OCI-LY3 (cell line): ENCODE data around the gene PLD4.

ENCODE experiments used
- H2AFZ ChIP-seq: fragments of 200-600, 300-600 bp; shearing (Covaris generic); 2 replicates; pipeline ENCODE4 v1.6.0; 2014; ENCODE audit warnings: antibody characterized with exemption, low read depth, low read length
- H3K27ac ChIP-seq: fragments of 200-600, 300-600 bp; sonication (generic); 2 replicates; pipeline ENCODE4 v1.5.1; 2014; ENCODE audit warnings: mild to moderate bottlenecking, low read length, moderate library complexity, mixed read lengths
- H3K27me3 ChIP-seq: fragments of 200-600, 300-600 bp; sonication (generic); 2 replicates; pipeline ENCODE4 v1.6.1; 2014; ENCODE audit warnings: low read depth, low read length, mixed read lengths
- H3K36me3 ChIP-seq: fragments of 200-600, 300-600 bp; sonication (generic); replicated peaks from 2 replicates; pipeline ENCODE3; 2014; ENCODE audit warnings: low read depth, low read length, mixed read lengths
- H3K4me1 ChIP-seq: fragments of 300-600, 200-600 bp; sonication (generic); 2 replicates; pipeline ENCODE4 v1.6.1; 2014; ENCODE audit warnings: low read length, mixed read lengths
- H3K4me2 ChIP-seq: fragments of 200-600, 300-600 bp; sonication (generic); 2 replicates; pipeline ENCODE4 v1.6.1; 2014; ENCODE audit warnings: low read length, mixed read lengths
- H3K4me3 ChIP-seq: fragments of 300-600, 200-600 bp; sonication (generic); 2 replicates; pipeline ENCODE4 v1.5.1; 2014; ENCODE audit warnings: antibody characterized with exemption, mild to moderate bottlenecking, low read length, moderate library complexity
- H3K79me2 ChIP-seq: fragments of 300-600, 200-600 bp; shearing (Covaris generic); 2 replicates; pipeline ENCODE4 v1.6.1; 2014; ENCODE audit warnings: mild to moderate bottlenecking, low read length, mixed read lengths
- H3K9ac ChIP-seq: fragments of 300-600, 200-600 bp; shearing (Covaris generic); 2 replicates; pipeline ENCODE4 v1.6.0; 2014; ENCODE audit warnings: mild to moderate bottlenecking, low read length, moderate library complexity
- H3K9me3 ChIP-seq: fragments of 200-600, 300-600 bp; shearing (Covaris generic); 2 replicates; pipeline ENCODE4 v1.6.1; 2014; ENCODE audit warnings: low read length, mixed read lengths; ENCODE audit not compliant: insufficient read depth
- H4K20me1 ChIP-seq: fragments of 200-600, 300-600 bp; sonication (generic); 2 replicates; pipeline ENCODE4 v1.6.1; 2016; ENCODE audit warnings: low read length, mixed read lengths; ENCODE audit not compliant: insufficient read depth
- CTCF ChIP-seq: fragments of 200-600, 300-600 bp; sonication (generic); IDR thresholded peaks from 2 replicates; pipeline ENCODE4 v1.5.1; 2014; ENCODE audit warnings: antibody characterized with exemption, low read length, low read depth
- EZH2phosphoT487 ChIP-seq: fragments of 200-600 bp; shearing (Covaris generic); IDR thresholded peaks from 2 replicates; pipeline ENCODE4 v1.6.1; 2018; ENCODE audit warnings: antibody characterized with exemption, mixed run types, low read depth

PLD4 gene

GRCh38 chr14:104968541-104969401 is 44.1 kb downstream of the PLD4 start:
- no peak for TF ChIP-seq EZH2phosphoT487
- TF ChIP-seq CTCF = no peak
- no peaks in the 10 kb centered on the region for H3K36me3 ChIP-seq
- H2AFZ ChIP-seq = no peak overlapping the region
- no peaks in the 10 kb centered on the region for H3K79me2 ChIP-seq
- H3K27ac ChIP-seq = no peak overlapping the region
- H3K9me3 ChIP-seq = no peaks in the 10 kb centered on the region
- H3K9ac ChIP-seq = no peak overlapping the region
- H3K4me3 ChIP-seq = no peak overlapping the region
- H4K20me1 ChIP-seq = no peaks in the 10 kb centered on the region
- no peak overlapping the region for H3K4me2 ChIP-seq
- peaks cover 7% of the 10 kb centered on the region; the same call in 1 of the 2 replicates for H3K4me1 ChIP-seq
- peaks cover 16% of the 10 kb centered on the region for H3K27me3 ChIP-seq

- no peaks in the 10 kb centered on the region for H4K20me1 ChIP-seq
- H3K79me2 ChIP-seq = no peaks in the 10 kb centered on the region
- H3K27ac ChIP-seq = no peak overlapping the region
- no peak overlapping the region for H3K4me3 ChIP-seq
- no peak overlapping the region for H3K9ac ChIP-seq
- H3K36me3 ChIP-seq = no peaks in the 10 kb centered on the region
- no peak overlapping the region for H3K4me2 ChIP-seq
- H3K4me1 ChIP-seq = peaks cover 7% of the 10 kb centered on the region; the same call in 1 of the 2 replicates
- no peaks in the 10 kb centered on the region for H3K9me3 ChIP-seq
- TF ChIP-seq CTCF (no peak), EZH2phosphoT487 (no peak)
- H2AFZ ChIP-seq = no peak overlapping the region
- peaks cover 16% of the 10 kb centered on the region for H3K27me3 ChIP-seq
Observed at GRCh38 chr14:104969741-104970230, 45.1 kb downstream of the PLD4 start.

GRCh38 chr14:104970231-104971068 is 45.8 kb downstream of the PLD4 start:
- Histone ChIP-seq H3K4me3 (no peak overlapping the region), H3K79me2 (no peaks in the 10 kb centered on the region), H3K27ac (no peak overlapping the region), H3K9ac (no peak overlapping the region), H3K4me2 (no peak overlapping the region), H3K9me3 (no peaks in the 10 kb centered on the region), H3K36me3 (no peaks in the 10 kb centered on the region), H3K27me3 (peaks cover 16% of the 10 kb centered on the region), H2AFZ (no peak overlapping the region), H4K20me1 (no peaks in the 10 kb centered on the region), H3K4me1 (peaks cover 7% of the 10 kb centered on the region; the same call in 1 of the 2 replicates)
- TF ChIP-seq EZH2phosphoT487 = no peak
- no peak for TF ChIP-seq CTCF
